EH (cell line): ENCODE measurements around the gene BAZ1A.

ENCODE experiments used
- DNase-seq: peaks from one replicate; pipeline ENCODE4 v3.0.0-alpha.2; 2015; ENCODE audit warnings: low read depth

BAZ1A gene

DNA sequence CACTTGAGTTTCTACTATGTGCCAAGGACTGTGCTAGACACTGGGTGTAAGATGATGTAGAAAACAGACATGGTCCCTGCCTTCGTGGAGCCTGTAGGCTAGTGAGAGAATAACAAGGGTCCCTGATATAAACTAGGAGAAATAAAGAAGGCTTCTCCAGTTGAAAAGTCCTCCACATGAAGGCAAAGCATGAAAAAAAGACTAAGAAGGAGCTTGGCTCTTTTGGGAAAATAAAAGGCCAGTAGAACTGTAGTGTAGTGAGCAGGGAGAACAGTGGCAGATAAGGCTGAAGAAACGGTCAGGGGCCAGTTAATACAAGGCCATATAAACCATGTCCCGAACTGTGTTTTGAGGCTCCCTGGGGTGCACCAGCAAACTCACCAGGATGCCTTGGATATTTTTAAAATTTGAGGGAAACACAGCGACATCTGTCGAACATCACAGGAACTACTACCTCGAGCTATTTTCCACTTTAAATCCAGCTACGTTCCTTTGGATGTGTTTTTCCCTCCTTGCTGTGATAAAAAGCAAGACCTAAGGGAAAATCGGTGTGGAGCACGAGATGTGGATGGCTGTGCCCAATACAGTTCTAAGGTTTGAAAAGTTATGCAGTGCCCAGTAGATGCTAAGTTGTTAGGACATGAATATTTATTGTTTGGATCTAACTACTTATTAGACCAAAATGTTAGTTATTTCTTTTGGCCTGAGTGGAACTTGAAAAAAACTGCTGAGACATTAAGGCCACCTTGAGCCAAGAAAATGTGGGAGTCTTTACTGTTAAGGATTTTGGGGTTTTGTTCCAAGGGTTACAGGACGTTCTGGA, 152.2 kb downstream of the BAZ1A start:
- peak; percentile 68 for DNase-seq

GRCh38 chr14:34721129-34721528, 154.0 kb downstream of the BAZ1A start:
- DNase-seq, result no peak

GRCh38 chr14:34718750-34719304, 156.3 kb downstream of the BAZ1A start:
- DNase-seq, result peak; percentile 85

DNA sequence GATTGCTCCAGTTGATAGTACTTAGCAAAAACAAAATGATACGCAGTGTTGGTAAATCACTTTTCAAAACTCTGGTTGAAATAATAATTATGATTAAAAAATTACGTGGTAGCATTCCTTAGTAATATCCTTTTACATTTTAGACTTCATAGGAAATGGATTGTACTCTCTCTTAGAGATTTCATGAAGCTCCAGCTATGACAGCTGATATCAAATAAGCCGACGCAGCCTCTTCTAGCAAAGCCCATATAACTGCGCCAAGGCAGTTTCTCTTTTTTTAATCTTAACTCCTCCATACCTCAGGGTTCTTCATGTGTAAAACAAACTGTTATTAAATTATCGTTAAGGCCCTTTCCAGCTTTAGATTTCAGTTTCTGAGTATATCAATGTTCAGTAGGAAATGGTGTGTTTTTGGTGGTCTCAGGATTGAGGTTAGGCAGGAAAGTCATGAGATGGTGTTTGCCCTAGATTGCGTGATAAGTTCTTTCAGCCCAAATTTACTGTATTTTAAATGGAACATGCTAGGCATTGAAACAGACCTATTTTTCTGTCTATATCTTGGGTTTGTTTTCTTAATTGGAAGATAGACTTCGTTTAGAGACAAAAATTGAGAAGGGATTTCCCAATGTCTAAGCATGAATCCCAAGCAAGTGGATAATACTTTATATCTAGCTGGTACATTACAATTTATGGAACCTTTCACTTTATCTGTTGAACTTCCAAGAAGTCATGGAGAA, 159.9 kb downstream of the BAZ1A start:
- no peak for DNase-seq

GRCh38 chr14:34714320-34715126, 160.6 kb downstream of the BAZ1A start, which contains the start of gene CFL2:
Gene CFL2, minus strand, starts transcription at chr14:34714593. Its CDS starts 53 bp downstream, at chr14:34714540.
- DNase-seq, result peak; percentile 88

- peak; percentile 92 for DNase-seq
Observed at GRCh38 chr14:34713681-34714319, 161.4 kb downstream of the BAZ1A start.

DNA sequence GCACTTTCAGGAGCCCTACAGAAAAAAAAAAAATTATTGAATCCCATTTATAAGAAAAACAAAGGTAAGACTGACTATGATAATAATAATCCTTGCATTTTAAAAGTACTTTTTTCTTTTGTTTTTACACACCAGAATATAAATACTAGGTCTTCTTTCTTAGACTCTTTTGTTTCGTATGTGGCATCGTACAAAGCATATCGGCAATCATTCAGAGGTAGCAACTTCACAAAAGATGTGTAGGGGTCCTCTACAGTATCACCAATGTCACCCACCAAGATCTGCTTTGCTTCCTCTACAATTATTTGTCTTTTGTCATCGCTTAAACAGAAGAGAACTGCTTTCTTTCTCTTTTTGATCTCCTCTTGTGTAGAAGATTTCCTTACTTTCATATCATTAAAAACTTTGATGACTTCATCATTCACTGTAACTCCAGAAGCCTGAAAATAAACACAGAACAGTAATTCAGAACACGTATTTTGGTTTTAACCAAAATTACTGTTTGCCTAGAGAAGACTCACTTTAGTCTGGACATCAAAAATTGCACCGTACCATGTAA, 162.0 kb downstream of the BAZ1A start:
- no peak for DNase-seq

DNA sequence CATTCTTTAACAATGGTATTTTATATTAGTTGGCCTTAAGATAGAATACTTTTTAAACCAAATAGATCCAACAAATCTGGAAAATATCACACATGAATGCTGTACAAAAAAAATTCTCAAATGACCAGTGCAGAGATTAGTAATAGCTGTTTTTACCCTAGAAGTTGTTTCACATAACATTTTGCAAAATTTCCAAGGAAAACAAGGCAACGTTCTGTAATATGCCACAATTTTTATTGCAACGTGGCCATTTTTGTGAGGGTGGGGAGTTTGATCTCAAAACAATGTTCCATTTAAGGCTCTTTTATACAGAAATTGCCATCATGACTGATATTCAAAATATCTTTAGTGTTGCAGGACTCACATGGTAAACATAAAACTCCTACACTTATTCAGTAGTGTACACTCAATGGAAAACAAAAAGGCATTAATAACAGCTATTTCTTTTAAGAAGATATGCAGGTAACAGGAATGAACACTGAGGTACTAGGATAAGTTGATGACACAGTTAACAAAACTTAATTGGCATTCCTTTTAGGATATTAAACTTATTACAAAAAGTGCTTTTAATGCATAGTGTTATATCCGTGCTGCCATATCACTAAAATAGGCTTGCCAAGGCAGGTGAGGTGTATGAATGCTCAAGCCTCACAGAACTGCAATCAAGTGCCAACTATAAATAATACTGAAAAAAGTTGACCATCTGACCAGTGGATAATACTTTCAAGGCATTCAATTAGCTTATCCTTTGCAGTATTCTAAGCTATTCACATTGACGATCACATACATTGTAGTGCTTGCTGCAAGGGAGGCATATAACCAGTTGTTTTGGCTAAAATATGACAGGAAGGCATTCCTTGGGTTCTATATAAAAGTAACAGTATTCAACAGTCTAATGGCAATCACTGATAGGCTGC, 163.1 kb downstream of the BAZ1A start:
- DNase-seq, result peak; percentile 36

- peak; percentile 97 for DNase-seq
Observed at GRCh38 chr14:34711169-34711568, 164.0 kb downstream of the BAZ1A start.

- DNase-seq, result peak; percentile 71
Observed at GRCh38 chr14:34710744-34711143, 164.4 kb downstream of the BAZ1A start.

GRCh38 chr14:34710006-34710405, 165.2 kb downstream of the BAZ1A start:
- DNase-seq, result no peak

GRCh38 chr14:34707722-34708121, 167.4 kb downstream of the BAZ1A start:
- no peak for DNase-seq
